Nephron progenitor cell (in vitro differentiated cells): Measurements from ENCODE around the gene ACAP3.
A peak's percentile ranks its signal among the peaks of the same experiment; 100 is the strongest.

ENCODE experiments used
- DNase-seq: peaks from one replicate; pipeline ENCODE4 v3.0.0; 2021
- H3K27ac Mint-ChIP-seq: 2 replicates; pipeline ENCODE4 v1.8.0; 2021; ENCODE audit warnings: mild to moderate bottlenecking, moderate library complexity, mixed read lengths
- H3K27me3 Mint-ChIP-seq: 2 replicates; pipeline ENCODE4 v1.8.0; 2021; ENCODE audit warnings: mild to moderate bottlenecking, low read depth, mixed read lengths; ENCODE audit not compliant: poor library complexity
- H3K36me3 Mint-ChIP-seq: 2 replicates; pipeline ENCODE4 v1.8.0; 2021; ENCODE audit warnings: low read depth, mixed read lengths
- H3K4me1 Mint-ChIP-seq: 2 replicates; pipeline ENCODE4 v1.8.0; 2021; ENCODE audit warnings: mixed read lengths
- H3K4me3 Mint-ChIP-seq: 2 replicates; pipeline ENCODE4 v1.8.0; 2021; ENCODE audit warnings: mild to moderate bottlenecking, moderate library complexity, mixed read lengths
- H3K9me3 Mint-ChIP-seq: 2 replicates; pipeline ENCODE4 v1.8.0; 2021; ENCODE audit warnings: mild to moderate bottlenecking, moderate library complexity, mixed read lengths
- TF ChIP-seq, protein P1 (sequence below): fragments of 200-600 bp; sonication (generic); IDR thresholded peaks from 2 replicates; pipeline ENCODE4 v1.5.0; 2021; ENCODE audit warnings: antibody characterized with exemption

Gene ACAP3

GRCh38 chr1:1324084-1324523, 16.4 kb upstream of the ACAP3 start:
- peak overlapping the region; percentile 85 for H3K4me3 Mint-ChIP-seq
- DNase-seq: no peak
- H3K4me1 Mint-ChIP-seq: peaks cover 32% of the 10 kb centered on the region
- H3K27me3 Mint-ChIP-seq: peaks cover 7% of the 10 kb centered on the region
- H3K36me3 Mint-ChIP-seq: peaks cover 4% of the 10 kb centered on the region
- H3K9me3 Mint-ChIP-seq: no peaks in the 10 kb centered on the region
- TF ChIP-seq, protein P1, sequence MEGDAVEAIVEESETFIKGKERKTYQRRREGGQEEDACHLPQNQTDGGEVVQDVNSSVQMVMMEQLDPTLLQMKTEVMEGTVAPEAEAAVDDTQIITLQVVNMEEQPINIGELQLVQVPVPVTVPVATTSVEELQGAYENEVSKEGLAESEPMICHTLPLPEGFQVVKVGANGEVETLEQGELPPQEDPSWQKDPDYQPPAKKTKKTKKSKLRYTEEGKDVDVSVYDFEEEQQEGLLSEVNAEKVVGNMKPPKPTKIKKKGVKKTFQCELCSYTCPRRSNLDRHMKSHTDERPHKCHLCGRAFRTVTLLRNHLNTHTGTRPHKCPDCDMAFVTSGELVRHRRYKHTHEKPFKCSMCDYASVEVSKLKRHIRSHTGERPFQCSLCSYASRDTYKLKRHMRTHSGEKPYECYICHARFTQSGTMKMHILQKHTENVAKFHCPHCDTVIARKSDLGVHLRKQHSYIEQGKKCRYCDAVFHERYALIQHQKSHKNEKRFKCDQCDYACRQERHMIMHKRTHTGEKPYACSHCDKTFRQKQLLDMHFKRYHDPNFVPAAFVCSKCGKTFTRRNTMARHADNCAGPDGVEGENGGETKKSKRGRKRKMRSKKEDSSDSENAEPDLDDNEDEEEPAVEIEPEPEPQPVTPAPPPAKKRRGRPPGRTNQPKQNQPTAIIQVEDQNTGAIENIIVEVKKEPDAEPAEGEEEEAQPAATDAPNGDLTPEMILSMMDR: no peak
- H3K27ac Mint-ChIP-seq: no peak overlapping the region

DNA sequence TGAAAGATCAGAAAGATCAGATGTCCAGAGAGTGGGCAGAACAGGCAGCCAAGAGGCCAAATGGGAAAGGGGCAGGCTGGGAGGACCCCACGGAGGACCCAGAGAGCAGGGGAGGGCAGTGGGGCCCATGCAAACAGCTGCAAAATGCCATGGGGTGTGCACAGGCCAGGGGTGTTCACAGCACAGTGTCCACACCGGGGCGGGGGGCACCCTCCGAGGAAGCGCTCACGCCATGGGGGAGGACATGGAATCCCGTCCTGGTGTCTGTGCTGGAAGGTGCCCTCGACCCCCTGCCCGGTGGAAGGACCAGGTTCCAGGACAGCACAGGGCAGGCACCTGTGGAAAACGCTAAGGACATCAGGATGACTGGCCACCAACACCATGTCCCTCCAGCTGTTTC, 15.2 kb upstream of the ACAP3 start:
- no peak for DNase-seq
- H3K36me3 Mint-ChIP-seq: peaks cover 6% of the 10 kb centered on the region
- H3K4me1 Mint-ChIP-seq: peaks cover 38% of the 10 kb centered on the region
- peak overlapping the region; percentile 93 for H3K4me3 Mint-ChIP-seq
- TF ChIP-seq, protein P1: no peak
- no peaks in the 10 kb centered on the region for H3K9me3 Mint-ChIP-seq
- peaks cover 7% of the 10 kb centered on the region for H3K27me3 Mint-ChIP-seq
- peak overlapping the region; percentile 97 for H3K27ac Mint-ChIP-seq

GRCh38 chr1:1322418-1322817, 14.7 kb upstream of the ACAP3 start:
- Mint-ChIP-seq H3K9me3 (no peaks in the 10 kb centered on the region), H3K27me3 (peaks cover 7% of the 10 kb centered on the region), H3K27ac (peak overlapping the region; percentile 97), H3K4me3 (peak overlapping the region; percentile 83), H3K4me1 (peaks cover 42% of the 10 kb centered on the region), H3K36me3 (peaks cover 8% of the 10 kb centered on the region)
- no peak for DNase-seq
- TF ChIP-seq, protein P1: no peak

DNA sequence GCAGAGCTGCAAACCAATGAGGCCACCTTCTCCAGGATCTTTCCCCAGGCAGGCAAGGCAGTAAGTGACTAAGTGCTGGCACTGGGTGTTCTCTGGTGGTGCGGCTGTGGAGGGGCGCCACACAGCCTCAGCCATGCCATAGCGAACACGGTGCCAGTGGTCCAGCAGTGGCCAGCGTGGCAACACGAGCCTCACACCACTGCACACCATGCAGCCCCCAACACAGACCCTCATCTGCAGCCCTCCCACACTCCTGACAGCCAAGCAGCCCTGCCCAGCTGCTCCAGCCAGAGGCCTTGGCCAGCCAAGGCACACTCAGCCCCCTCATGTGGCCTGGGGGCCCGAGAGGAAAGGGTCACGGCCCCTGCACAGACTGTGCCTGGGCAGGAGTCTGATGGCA, 13.7 kb upstream of the ACAP3 start:
- no peak for DNase-seq
- Mint-ChIP-seq H3K36me3 (peaks cover 12% of the 10 kb centered on the region), H3K27me3 (peaks cover 11% of the 10 kb centered on the region), H3K27ac (no peak overlapping the region), H3K4me1 (peaks cover 46% of the 10 kb centered on the region), H3K4me3 (no peak overlapping the region), H3K9me3 (no peaks in the 10 kb centered on the region)
- TF ChIP-seq, protein P1: no peak

GRCh38 chr1:1320666-1321448, 13.1 kb upstream of the ACAP3 start:
- Mint-ChIP-seq H3K36me3 (peaks cover 16% of the 10 kb centered on the region), H3K27me3 (peaks cover 11% of the 10 kb centered on the region), H3K4me1 (peaks cover 51% of the 10 kb centered on the region), H3K4me3 (no peak overlapping the region), H3K27ac (no peak overlapping the region), H3K9me3 (no peaks in the 10 kb centered on the region)
- DNase-seq: no peak
- TF ChIP-seq, protein P1: no peak

DNA sequence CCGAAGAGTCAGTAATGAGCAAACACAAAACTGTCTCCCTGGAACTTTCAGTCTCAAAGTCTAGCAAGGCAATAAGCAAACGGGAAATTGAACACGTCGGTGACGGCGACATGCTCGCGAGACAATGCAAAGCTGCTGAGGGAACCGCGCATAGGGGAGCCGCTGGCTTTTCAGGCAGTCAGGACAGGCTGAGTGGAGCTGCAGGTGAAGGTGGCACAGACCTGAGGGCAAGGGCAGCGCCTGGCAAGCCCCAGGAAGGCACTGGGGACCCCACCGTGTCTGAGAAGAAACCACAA, 11.9 kb upstream of the ACAP3 start:
- H3K27ac Mint-ChIP-seq: peak overlapping the region; percentile 78
- no peak overlapping the region for H3K4me3 Mint-ChIP-seq
- H3K27me3 Mint-ChIP-seq: peaks cover 11% of the 10 kb centered on the region
- H3K4me1 Mint-ChIP-seq: peaks cover 63% of the 10 kb centered on the region
- peaks cover 20% of the 10 kb centered on the region for H3K36me3 Mint-ChIP-seq
- TF ChIP-seq, protein P1: no peak
- no peak for DNase-seq
- H3K9me3 Mint-ChIP-seq: no peaks in the 10 kb centered on the region
